Activated T-helper 1 cell treated with anti-CD3 and anti-CD28 coated beads, Interleukin-12 subunit alpha, Interleukin-12 subunit beta, Interleukin-2, Interleukin-4 antibody, amounts not matched to agents 30 ng/mL and 10 ng/mL and 1 ng/mL, durations not matched to agents 14 hours and 24 hours and 36 hours (primary cell): ENCODE data around the gene ATF5. TPM values are rescaled to one million over a fixed set of nuclear protein-coding genes. Genes with fewer than 3 reads are reported as not detected.

Experiments
- DNase-seq: peaks from one replicate; pipeline ENCODE4 v3.0.0; 2021; ENCODE audit warnings: low spot score
- H3K27ac Mint-ChIP-seq: one replicate; pipeline ENCODE4 v1.8.0; 2021; ENCODE audit warnings: mild to moderate bottlenecking, mixed read lengths
- H3K27me3 Mint-ChIP-seq: one replicate; pipeline ENCODE4 v1.8.0; 2022; ENCODE audit warnings: mild to moderate bottlenecking, moderate library complexity, mixed read lengths; ENCODE audit not compliant: insufficient read depth
- H3K36me3 Mint-ChIP-seq: one replicate; pipeline ENCODE4 v1.8.0; 2021; ENCODE audit warnings: low read depth, mixed read lengths
- H3K4me1 Mint-ChIP-seq: one replicate; pipeline ENCODE4 v1.8.0; 2021; ENCODE audit warnings: low read depth, mixed read lengths
- H3K4me3 Mint-ChIP-seq: one replicate; pipeline ENCODE4 v1.8.0; 2021; ENCODE audit warnings: mild to moderate bottlenecking, moderate library complexity, mixed read lengths
- H3K9me3 Mint-ChIP-seq: one replicate; pipeline ENCODE4 v1.8.0; 2021; ENCODE audit warnings: mixed read lengths
- intact Hi-C: fragments of 100-400 bp; cut with micrococcal nuclease; formaldehyde crosslinking; loops from one replicate; pipeline ENCODE4 v1.15.1; 2024
- total RNA-seq: library from RNA; stranded (reverse); gene quantifications from 2 replicates; pipeline ENCODE4 v1.2.3, GENCODE V29; 2022

ATF5 gene
- total RNA-seq, 1 donor from 2014 or later, result 52.0 TPM

DNA sequence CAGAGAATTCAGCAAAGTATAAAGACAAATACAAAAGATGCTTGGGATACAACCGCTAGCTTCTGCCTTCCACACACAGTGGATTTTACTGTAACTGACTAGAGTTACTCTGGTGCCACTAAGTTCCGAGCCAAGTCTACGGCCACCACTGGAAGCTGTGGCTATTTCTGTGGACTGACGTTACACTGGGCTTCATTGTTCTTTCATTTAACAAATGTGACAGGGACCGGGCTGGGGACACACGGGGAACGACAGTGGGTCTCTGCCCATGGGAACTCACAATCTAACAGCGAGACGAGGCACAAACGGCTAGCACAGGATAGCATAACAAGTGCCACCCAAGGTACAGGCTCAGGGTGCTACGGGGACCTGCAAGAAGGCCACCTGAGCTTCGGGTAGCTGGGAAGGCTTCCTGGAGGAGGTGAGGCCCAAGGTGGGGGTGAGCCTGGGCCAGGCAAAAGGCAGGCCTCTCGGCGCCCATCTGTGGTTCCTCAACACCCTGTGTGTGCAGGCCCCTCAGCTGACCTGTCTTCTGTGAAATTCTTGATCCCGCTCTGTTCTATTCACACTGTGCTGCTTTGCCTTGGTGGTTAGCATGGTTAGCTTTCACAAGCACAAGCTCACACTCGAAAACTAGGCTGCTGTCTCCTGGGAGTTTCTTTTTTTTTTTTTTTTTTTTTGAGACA, 22.0 kb upstream of the ATF5 start:
- no peak overlapping the region for H3K4me3 Mint-ChIP-seq
- no peaks in the 10 kb centered on the region for H3K27me3 Mint-ChIP-seq
- H3K36me3 Mint-ChIP-seq, result peaks cover 39% of the 10 kb centered on the region
- no peak for DNase-seq
- intact Hi-C loops, result no loop called here
- peaks cover 44% of the 10 kb centered on the region for H3K4me1 Mint-ChIP-seq
- H3K27ac Mint-ChIP-seq, result peak overlapping the region; percentile 61
- no peaks in the 10 kb centered on the region for H3K9me3 Mint-ChIP-seq

DNA sequence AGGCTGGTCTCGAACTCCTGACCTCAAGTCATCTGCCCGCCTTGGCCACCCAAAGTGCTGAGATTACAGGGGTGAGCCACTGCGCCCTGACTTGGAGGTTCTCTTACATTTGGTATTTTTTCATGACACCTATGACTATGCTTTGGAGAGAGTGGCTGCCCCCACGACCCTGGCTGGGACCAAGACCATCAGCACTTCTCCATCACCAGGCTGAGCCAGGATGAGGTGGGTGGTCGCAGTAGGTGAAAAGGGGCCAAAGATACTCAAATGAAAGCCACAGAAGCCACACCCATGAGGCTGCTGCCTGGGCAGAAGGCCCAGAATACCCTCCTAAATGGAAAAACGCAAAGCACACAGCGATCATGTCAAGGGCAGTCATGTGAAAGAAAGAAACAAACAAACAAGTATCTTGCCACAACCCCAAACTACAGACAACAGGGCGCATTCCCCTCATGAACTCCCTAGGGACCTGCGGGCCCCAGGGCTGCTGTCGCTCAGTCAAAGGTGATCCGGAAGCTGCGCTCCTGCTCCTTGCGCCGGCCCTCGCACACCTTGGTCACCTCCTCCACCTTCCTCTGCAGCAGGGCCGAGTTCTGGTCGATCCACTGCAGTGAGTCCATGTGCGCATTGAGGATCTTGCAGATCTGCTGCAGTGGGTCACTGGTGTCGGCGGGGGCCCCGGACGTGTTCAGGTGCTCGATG, 21.1 kb upstream of the ATF5 start:
- Mint-ChIP-seq H3K4me3 (no peak overlapping the region), H3K9me3 (no peaks in the 10 kb centered on the region), H3K36me3 (peaks cover 44% of the 10 kb centered on the region), H3K4me1 (peaks cover 50% of the 10 kb centered on the region), H3K27ac (peak overlapping the region; percentile 61), H3K27me3 (no peaks in the 10 kb centered on the region)
- DNase-seq, result no peak
- intact Hi-C loops, result no loop called here

DNA sequence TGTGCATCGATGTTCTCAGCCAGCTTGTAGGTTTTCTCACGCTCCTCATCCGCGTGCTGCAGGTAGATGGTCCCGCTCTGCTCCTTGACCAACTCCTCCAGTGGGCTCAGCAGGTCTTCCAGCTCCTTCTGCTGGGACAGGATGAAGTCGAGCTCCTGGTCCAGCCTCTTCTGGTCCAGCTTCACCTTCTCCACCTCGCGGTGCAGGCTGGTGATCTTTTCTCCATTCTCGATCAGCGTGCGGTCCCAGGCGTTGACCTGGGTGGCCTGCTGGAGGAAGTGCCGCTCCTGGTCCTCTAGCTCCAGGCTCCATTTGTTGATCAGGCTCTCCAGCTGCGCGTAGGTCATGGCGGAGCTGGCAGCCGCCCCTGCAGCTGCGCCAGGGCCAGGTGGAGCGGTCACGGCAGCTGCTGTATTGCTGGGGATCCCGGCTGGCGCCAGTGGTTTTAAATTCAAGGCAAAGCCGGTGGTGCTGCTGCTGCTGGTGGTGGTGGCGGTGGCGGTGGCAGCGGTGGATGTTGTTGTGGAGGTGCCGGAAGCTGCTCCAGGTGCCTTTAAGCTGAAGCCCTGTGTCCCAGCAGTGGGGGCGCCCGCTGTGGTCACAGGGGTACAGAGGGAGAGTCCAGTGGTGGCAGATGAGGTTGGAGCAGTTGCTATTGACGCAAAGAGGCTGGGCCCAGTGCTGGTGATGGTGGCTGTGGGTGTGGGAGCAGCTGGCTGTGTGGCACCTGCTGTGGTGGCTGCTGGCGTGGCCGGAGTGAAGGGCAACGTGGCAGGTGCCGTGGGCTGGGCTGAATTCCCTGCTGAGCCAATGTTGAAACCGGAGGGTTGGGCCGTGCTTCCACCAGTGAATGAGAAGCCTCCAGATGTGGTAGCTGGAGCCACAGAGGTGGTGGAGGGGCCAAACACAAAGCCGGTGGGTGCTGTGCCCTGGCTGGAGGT, 20.3 kb upstream of the ATF5 start:
- peaks cover 58% of the 10 kb centered on the region for H3K4me1 Mint-ChIP-seq
- intact Hi-C loops, result no loop called here
- H3K36me3 Mint-ChIP-seq, result peaks cover 52% of the 10 kb centered on the region
- no peak overlapping the region for H3K4me3 Mint-ChIP-seq
- H3K9me3 Mint-ChIP-seq, result no peaks in the 10 kb centered on the region
- DNase-seq, result no peak
- H3K27ac Mint-ChIP-seq, result no peak overlapping the region
- no peaks in the 10 kb centered on the region for H3K27me3 Mint-ChIP-seq

DNA sequence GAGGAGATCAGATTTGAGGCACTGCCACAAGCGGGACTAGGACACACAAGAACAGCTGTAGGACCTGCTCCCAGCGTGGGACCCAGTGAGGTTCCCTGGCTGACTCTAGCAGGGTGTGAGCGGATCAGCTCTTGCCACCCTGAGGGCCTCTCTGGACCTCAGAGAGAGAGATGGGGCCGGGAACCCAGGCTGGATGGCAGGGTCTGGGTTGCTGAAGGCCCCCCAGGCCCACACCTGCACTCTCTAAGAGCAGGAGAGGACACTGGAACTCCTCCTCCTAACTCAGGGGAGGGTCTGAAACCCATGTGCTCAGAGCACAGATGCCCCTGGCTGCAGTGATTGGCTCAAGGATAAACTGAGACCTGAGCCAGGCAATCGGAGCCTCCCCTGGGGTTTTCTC, 18.8 kb upstream of the ATF5 start:
- Mint-ChIP-seq H3K27me3 (no peaks in the 10 kb centered on the region), H3K36me3 (peaks cover 61% of the 10 kb centered on the region), H3K4me3 (no peak overlapping the region), H3K9me3 (no peaks in the 10 kb centered on the region), H3K27ac (peak overlapping the region; percentile 96), H3K4me1 (peaks cover 59% of the 10 kb centered on the region)
- no peak for DNase-seq
- intact Hi-C loops, result no loop called here

DNA sequence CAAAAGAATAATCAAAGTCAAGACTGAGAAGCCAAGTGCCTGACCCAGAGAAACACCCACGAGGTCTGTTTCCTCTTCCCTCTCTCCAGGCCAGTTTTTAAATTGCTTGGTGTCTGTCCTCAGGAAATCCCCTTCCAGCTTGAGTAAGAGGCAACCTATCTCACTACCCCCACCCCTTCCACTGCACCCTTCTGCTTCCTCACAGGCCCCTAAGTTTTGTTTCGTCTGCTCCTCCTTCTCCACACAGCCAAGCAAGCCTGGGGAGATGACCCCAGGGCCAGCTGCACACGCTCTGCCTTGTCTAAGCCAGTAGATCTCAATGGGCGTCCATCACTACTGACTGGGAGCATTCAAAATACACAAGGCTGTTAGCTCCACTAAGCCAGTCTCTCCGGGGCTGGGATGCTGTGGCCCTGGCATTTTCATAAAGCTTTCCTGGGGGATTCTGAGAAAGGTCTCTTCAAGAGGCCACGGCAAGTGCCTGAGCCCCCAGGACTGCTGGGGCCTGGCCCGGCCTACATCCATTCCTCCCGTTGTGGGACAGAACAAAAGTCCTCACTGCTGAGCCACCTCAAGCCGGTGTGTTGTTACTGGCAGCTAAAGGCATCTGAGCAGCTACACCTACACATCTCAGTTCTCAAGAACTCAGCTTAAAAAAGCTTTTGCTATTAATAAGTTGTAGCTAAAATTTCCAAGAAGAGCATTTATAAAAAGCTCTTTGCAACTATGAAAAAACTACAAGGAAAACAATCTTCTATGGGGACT, 17.4 kb upstream of the ATF5 start:
- no peak for DNase-seq
- peak overlapping the region; percentile 96 for H3K27ac Mint-ChIP-seq
- peaks cover 63% of the 10 kb centered on the region for H3K4me1 Mint-ChIP-seq
- H3K36me3 Mint-ChIP-seq, result peaks cover 59% of the 10 kb centered on the region
- no peaks in the 10 kb centered on the region for H3K27me3 Mint-ChIP-seq
- peak overlapping the region; percentile 75 for H3K4me3 Mint-ChIP-seq
- intact Hi-C loops, result loop anchor here (1.0 kb wide), 3 partner anchors 14 to 34 kb away; partner anchors contain the start of genes AKT1S1, ATF5, NUP62 and TBC1D17
- H3K9me3 Mint-ChIP-seq, result no peaks in the 10 kb centered on the region

DNA sequence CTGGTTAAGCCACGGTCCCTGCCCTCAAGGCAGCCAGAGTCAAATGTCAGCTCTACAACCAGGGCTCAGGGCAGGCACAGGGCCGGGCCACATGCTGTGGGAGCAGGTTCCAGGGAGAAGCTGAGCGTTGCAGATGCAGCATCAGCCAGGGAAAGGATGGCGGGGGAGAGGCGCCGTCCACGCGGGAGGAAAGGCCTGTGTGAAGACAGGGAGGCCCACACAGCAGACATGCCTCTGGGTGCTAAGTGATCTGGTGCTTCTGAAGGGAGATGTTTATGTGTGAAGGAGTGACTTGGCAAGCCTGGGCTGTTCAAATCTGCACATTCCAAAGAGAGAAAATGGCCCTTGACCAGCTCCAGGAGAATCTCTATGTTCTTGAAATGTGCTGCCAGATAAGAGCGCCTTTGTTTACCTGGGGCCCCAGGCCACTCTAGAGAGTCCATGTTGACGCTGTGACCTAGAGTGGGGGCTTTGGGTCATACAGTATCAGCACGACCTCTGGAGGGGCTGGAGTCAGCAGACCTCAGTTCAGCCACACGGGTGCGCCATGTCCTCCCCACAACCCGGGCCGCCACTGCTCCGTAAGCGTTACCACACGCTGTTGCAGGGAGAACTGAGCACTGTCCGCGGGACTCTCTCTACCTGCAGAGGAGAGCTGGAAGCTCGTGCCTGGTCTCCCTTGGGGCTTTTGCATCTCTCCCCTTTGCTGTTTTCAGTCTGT, 15.9 kb upstream of the ATF5 start:
- Mint-ChIP-seq H3K36me3 (peaks cover 54% of the 10 kb centered on the region), H3K9me3 (no peaks in the 10 kb centered on the region), H3K27me3 (no peaks in the 10 kb centered on the region), H3K4me3 (peak overlapping the region; percentile 45), H3K27ac (peak overlapping the region; percentile 96), H3K4me1 (peaks cover 59% of the 10 kb centered on the region)
- intact Hi-C loops, result no loop called here
- no peak for DNase-seq

DNA sequence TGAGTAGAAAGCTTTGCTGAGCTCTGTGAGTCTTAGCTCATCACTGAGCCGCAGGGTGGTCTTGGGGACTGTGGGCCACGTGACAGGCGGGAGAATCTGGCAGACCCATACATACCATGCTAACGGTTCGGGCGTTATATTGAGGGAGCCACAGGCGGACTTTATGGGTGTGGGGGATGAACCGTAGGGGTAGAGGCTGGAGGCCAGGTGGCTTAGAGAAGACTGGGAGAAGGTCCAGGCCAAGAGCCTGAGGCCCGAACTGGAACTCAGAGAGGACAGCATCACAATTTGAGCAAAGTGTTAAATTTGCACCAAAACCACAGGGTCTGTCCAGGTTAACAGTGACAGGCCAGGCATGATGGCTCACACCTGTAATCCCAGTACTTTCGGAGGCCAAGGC, 15.3 kb upstream of the ATF5 start:
- Mint-ChIP-seq H3K36me3 (peaks cover 54% of the 10 kb centered on the region), H3K27me3 (no peaks in the 10 kb centered on the region), H3K4me1 (peaks cover 54% of the 10 kb centered on the region), H3K4me3 (no peak overlapping the region), H3K9me3 (no peaks in the 10 kb centered on the region), H3K27ac (peak overlapping the region; percentile 96)
- no peak for DNase-seq
- intact Hi-C loops, result no loop called here

DNA sequence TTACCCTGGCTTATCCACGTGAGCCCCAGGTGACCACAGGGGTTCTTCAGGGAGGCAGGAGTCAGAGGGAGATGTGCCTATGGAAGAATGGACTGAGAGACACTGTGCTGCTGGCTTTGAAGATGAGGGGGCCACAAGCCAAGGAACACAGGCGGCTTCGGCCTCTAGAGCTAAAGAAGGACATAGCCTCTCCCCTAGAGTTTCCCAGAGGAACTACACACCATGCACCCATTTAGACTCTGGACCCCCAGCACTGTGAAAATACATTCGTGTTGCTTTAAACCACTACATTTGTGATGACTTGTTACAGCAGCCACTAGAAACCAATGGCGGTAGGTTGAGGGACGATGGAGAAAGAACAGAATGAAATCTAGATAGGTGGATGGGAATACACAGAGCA, 13.7 kb upstream of the ATF5 start:
- H3K36me3 Mint-ChIP-seq, result peaks cover 56% of the 10 kb centered on the region
- DNase-seq, result no peak
- intact Hi-C loops, result no loop called here
- H3K27me3 Mint-ChIP-seq, result no peaks in the 10 kb centered on the region
- H3K4me3 Mint-ChIP-seq, result no peak overlapping the region
- H3K4me1 Mint-ChIP-seq, result peaks cover 60% of the 10 kb centered on the region
- H3K9me3 Mint-ChIP-seq, result no peaks in the 10 kb centered on the region
- H3K27ac Mint-ChIP-seq, result peak overlapping the region; percentile 83

DNA sequence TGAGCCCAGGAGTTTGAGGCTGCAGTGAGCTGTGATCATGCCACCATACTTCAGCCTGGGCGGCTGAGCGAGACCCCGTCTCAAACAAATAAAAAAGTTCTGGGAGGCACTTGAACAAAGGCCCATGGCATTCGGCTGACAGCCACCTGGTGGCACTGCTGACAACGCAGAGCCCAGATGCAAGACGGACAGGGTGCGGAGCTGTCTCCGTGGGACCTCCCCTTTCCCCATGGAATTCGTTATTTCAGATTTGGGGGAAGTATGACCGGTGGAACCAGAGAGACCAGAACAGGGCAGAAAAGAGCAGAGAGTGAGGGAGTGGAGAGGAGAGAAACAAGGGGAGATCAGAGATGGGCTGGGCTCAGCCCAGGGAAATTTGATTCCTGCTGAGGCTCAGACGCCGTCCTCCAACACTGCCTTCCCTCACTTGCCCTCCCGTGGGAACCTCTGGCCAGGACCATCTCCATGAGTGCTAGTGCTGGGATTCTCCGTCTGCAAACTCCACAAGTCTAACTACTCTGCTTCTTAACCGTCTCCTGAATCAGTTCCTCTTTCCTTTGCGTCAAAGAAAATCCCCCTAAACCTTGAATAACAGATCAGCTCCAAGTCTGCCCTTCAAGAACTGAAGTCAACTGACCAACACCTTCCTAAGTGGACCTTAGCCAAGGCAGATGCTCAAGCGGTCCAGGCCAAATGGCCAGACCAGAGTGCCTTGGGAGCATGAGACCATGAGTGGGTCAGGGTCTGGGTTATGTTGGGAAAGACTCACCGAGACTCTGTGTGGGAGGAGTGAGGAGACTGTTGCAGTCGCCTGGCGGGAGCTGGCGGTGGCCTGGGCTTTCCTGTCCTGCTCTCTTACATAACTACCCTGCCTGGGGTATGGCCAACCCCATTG, 11.9 kb upstream of the ATF5 start:
- no peak overlapping the region for H3K4me3 Mint-ChIP-seq
- H3K9me3 Mint-ChIP-seq, result no peaks in the 10 kb centered on the region
- DNase-seq, result no peak
- peaks cover 50% of the 10 kb centered on the region for H3K4me1 Mint-ChIP-seq
- peak overlapping the region; percentile 74 for H3K27ac Mint-ChIP-seq
- intact Hi-C loops, result no loop called here
- peaks cover 63% of the 10 kb centered on the region for H3K36me3 Mint-ChIP-seq
- no peaks in the 10 kb centered on the region for H3K27me3 Mint-ChIP-seq

DNA sequence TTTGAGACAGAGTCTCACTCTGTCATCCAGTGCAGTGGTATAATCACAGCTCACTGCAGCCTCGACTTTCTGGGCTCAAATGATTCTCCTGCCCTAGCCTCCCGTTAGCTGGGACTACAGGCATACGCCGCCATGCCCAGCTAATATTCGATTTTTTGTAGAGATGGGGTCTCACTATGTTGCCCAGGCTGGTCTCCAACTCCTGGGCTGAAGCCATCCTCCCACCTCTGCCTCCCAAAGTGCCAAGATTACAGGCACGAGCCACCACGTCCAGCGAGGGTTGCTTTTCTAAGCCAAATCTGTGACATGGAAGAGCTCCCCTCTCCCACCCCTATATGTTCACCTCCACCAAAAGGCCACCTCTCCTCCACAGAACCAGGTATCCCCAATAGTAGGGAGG, 10.9 kb upstream of the ATF5 start:
- peaks cover 61% of the 10 kb centered on the region for H3K36me3 Mint-ChIP-seq
- H3K9me3 Mint-ChIP-seq, result no peaks in the 10 kb centered on the region
- peak overlapping the region; percentile 12 for H3K27ac Mint-ChIP-seq
- H3K27me3 Mint-ChIP-seq, result no peaks in the 10 kb centered on the region
- peaks cover 49% of the 10 kb centered on the region for H3K4me1 Mint-ChIP-seq
- no peak overlapping the region for H3K4me3 Mint-ChIP-seq
- intact Hi-C loops, result no loop called here
- no peak for DNase-seq

DNA sequence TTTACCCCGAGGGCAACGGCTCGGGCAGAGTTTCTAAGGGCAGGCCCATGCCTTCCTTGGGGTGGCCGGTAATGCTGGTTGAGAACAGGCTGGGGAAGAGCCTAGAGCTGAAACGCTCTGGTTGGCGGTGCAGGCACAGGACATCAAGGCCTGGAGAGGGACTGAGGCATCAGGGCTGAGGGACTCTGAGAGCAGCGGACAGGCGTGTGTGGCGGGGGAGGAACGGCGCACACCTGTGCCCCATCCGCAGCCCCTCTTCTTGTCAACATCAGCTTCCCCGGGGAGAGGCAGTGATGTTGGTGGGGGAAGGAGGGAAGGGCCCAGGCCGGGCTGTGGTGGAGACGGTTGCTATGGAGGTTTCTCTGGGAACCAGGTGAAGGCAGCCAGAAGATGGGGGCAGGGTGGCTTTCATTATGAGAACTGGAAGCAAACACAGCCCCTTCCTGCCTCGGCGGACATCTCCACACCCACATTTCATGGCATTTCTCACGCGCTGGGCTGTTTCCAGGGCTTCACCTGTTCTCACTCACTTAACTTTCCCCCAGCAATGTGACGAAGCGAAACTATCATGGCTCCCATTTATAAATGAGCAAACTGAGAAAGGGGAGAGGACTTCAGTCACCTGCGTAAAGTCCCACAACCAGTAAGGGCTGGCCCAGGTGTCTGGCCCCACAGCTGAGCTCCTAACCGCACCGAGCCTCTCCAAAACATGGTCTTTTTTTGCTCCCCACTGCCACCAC, 8.2 kb upstream of the ATF5 start:
- H3K36me3 Mint-ChIP-seq, result peaks cover 57% of the 10 kb centered on the region
- no peaks in the 10 kb centered on the region for H3K9me3 Mint-ChIP-seq

More for the DNA sequence above, 8.2 kb upstream of the ATF5 start:
- intact Hi-C loops, result no loop called here
- Mint-ChIP-seq H3K4me1 (peaks cover 40% of the 10 kb centered on the region), H3K27me3 (no peaks in the 10 kb centered on the region), H3K27ac (no peak overlapping the region), H3K4me3 (no peak overlapping the region)
- no peak for DNase-seq
